Forelimb muscle (tissue), 1 donor: ENCODE measurements around the gene LMCD1. TPM values are rescaled to one million over a fixed set of nuclear protein-coding genes. Genes with fewer than 3 reads are reported as not detected.

ENCODE experiments used
- DNase-seq: peaks from one replicate; pipeline ENCODE4 v3.0.0-alpha.2; 2013; ENCODE audit warnings: low read depth
- polyA plus RNA-seq: library from polyadenylated mRNA; unstranded; fragments of 120-200 nt; gene quantifications from one replicate; pipeline ENCODE4 v1.2.1, GENCODE V29; 2013; ENCODE audit not compliant: insufficient read length

Gene LMCD1
- polyA plus RNA-seq, 1 donor, result 253 TPM

DNA sequence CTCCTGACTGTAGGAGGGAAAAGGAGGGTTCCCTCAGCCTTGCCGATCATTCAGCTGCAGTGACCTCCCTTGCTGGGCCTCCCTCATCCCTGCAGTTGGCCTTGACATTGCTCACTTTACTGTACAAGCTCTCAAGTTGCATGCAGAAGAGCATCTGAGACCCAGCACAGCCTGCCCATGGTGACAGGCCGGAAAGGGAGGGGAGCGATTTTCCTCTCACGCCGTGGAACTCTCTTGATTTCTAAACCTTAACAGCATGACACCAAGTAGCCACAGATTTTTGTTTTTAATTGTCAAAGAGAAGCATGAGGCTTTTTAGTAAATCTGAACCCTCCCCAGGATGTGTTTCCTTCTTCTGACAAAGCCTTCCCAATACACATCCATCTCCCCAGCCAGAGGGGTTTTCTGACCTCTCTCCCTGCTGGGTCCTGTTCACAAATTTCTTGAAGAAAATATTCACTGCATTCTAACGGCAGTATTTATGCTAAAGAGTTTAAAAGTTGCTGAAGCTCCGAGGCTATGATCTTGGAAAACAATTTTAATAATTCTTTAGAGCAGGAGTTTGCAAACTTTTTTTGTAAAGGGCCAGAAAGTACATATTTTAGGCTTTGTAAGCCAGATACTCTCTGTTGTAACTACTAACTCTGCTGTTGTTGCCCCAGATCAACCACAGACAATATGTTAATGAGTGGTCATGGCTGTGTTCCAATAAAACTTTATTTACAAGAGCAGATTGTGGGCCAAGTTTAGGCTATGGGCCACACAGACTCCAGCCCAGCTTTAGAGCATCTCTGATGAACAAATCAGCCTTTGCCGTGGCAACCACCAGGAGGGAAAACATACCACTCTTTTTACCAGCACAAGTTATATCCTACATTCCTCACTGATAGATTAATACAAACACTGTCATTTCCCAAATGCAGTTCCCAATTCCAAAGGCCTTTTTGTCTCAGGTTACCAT lies 34.8 kb downstream of the LMCD1 start:
- no peak for DNase-seq

DNA sequence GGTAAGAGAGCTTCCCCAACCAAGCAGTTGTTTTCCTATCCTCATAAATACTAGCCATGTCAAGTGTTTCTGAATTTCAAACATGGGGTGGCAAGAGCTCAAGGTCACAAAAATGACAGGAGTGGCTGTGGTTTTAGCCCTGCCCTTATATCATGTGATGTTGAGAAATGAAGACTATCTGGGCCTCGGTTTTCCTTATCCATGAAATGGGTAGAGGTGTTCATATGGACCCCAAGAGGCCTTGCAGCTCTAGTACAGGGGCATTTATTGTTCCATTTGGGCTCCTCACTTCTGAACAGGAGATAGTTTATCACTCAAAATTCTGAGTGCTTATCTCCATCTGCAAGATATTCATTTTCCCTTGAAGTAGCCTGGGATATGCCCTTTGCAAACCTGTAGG lies 35.8 kb downstream of the LMCD1 start:
- no peak for DNase-seq

DNA sequence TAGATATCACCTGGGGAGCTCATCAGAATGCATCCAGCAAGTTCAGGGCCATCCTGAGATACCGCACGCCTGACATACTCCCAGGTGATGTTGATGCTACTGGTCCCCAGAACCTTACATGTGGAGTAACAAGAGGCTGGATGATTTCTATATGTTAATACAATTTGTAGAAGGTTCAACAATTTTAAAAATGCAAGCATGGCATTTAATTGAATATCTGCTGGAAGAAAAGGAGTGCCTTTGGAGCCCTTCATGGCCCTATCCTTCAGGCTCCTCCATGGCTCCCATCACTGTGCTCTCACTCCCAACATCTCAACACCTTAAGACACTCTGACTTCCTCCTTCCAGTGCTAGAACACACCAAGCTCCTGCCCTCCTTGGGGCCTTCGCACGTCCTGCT lies 36.6 kb downstream of the LMCD1 start:
- no peak for DNase-seq

DNA sequence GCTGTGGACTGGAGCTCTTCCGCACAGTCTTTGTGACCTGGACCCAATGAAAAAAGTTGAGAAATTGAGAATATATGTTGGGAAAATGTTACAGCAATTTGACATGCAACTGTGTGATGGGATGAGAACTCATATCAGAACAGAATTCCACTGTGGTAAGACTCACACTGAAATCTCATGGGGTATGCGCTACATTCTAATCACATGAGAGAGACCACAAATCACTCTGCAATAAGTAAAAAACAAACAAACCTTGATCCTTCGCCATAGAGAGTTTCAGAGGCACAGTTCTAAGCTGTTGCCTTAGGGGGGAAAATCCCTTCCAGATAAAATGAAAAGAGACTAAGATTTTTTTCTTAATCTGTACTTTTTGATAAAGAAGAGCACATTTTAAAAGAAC lies 37.3 kb downstream of the LMCD1 start:
- DNase-seq, result no peak

DNA sequence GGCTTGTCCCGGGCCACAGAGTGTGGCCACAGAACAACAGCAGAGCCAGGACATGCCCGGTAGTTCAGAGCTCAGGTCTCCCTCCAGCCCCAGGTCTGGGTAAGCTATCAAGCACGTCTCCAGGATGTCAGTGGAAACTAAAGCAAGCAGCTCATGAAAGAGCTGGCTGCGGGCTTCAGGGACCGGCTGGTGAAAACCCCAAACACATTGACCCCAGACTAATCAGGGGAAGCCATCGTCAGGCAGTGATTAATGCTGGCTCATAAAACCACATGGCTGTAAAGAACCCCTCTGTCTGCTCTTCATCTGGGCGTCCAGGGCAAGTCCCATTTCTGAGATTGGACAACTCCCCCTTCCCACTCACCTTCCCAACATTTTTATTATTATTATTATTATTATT lies 37.8 kb downstream of the LMCD1 start:
- no peak for DNase-seq

DNA sequence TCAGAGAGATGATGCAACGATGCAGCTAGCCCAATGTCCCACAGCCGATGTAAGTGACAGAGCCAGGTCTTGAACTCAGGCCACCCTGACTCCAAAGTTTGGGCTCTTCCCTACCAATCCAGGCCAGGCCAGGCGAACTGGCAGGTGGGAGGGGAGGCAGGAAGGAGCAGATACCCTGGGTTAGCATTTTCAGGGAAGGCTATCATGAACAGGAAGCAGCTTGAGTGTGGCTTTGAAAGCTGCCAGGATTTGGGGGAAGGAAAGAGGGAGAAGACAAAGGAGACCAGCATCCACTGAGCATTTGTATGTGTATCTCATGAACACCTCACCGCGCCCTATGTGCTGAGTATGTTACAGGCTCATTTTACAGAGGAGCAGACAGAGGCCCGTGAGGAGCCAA lies 38.8 kb downstream of the LMCD1 start:
- no peak for DNase-seq

DNA sequence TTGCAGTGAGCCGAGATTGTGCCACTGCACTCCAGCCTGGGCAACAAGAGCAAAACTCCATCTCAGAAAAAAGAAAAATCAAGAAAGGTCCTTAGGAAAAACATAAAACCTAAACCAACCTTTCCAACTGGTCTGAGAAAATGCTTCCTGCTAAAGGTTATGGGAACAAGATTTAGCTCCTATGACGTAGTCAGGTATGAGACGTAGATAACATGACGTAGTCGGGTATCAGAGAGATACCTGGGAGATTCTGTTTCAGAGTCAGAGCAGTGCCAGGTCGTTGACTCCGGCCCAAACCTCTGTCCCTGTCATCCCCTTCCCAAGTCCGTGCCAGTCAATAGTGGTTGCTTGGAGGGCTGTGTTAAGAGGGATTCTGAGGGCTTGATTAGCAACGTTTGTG lies 39.9 kb downstream of the LMCD1 start:
- no peak for DNase-seq

DNA sequence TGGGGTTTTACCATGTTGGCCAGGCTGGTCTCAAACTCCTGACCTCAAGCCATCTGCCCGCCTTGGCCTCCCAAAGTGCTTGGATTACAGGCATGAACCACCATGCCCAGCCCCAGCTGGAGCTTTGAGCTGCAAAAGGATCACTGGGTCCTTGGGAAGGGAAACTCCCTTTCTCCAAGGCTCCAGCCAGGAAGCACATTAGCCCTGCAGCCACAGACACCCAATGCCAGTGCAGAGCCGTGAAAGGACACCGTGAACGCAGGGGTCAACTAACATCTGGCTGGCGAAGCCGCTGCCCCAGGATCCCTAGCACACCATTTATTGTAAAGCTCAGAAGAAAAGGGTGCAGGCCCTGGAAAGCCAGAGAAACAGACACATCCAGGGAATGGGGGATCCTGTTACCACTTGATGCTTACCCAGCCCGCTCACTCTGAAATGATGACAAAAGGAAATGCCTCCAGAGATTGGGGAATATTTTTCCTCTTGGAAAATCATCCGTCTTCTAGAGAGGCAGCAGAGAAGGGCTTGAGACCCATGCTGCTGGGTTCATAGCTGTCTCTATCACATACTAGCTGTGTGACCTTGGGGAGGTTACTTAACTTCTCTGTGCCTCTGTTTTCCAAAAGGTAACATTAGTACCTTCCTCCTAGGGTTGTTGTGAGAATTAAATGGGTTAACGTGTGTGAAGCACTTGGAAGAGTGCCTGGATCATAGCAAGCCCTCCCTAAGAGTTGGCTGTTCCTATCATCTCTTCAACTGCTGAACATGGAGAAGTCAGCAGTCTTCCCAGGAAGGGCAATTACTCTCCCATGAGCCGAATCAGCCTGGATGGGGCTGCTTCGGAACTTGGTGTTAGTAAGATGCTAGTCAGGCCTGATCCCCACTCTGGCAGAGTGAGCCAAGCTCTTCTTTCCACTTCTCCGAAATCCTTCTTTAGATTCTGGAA lies 40.8 kb downstream of the LMCD1 start:
- DNase-seq, result no peak

DNA sequence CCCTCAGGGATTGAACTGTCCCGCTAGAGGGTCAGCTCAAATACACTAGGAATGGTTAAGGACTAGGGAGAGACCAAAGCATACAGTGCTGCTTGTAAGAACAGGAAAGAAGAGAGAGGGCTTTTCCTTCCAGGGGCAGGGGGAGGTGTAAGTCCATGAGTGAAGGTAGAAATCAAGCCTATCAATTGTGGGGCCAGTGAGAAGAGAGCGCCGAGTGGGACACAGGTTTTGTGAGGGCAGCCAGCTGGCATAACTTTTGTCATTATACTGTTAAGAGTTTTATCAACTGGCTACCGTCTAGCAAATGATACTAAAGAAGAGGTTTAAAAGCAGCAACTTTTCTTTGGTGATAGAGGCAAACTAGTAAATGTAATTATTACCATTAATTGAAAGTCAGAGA lies 45.0 kb downstream of the LMCD1 start:
- DNase-seq, result no peak

DNA sequence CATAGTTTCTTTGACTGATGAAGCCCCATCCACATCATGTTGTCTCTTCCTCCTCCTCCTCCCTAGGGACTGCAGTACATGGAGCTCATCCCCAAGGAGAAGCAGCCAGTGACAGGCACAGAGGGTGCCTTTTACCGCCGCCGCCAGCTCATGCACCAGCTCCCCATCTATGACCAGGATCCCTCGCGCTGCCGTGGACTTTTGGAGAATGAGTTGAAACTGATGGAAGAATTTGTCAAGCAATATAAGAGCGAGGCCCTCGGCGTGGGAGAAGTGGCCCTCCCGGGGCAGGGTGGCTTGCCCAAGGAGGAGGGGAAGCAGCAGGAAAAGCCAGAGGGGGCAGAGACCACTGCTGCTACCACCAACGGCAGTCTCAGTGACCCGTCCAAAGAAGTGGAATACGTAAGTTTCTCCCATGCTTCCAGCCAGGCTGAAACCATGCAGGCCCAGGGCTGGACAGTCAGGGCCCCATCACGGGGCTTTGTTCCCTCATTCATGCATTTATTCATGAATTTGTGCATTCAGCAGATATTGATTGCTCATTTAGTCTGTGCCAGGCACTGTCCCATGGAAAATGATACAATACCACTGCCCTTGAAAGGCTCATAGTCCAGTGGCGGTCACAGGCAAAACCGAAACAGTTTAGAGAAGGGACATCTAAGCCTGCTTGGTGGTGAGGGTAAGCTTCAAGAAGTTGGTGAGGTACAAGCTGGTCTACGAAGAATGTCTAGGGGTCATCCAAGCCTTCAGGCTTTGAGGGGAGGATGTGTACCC lies 47.1 kb downstream of the LMCD1 start:
- DNase-seq, result no peak

DNA sequence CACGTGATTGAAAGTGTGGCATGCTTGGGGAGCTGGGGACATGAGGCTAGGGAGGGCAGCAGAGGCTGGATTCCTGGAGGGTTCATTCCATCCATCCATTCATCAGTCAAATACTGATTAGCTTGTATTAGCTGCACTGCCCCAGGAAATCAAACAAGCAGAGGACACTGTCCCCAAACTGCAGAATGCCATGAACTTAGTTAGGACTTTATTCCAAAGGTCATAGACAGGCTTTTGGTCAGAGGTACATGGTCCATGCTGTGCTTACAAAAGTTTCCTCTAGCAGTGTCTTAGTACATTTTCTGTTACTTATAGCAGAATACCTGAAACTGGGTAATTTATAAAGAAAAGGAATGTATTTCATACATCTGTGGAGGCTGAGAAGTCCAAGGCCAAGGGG lies 47.7 kb downstream of the LMCD1 start:
- no peak for DNase-seq

DNA sequence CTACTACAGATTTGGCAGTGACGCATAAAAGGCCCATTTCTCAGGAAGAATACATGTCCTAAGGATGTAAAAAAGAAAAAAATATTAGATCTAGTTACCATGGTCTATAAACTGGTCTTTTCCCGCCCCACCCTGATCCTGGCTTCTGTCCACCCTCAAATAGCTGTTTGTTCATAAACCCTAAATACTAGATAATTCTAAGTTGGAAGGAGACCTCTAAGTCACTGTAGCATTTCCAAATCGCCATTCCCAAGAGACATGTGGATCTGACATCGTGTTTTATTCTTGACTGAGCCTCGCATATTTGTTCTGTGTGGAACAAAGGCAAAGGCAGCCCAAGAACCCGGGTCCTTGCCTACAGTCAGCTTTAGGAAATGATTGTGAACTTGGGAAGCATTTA lies 49.0 kb downstream of the LMCD1 start:
- DNase-seq, result no peak

DNA sequence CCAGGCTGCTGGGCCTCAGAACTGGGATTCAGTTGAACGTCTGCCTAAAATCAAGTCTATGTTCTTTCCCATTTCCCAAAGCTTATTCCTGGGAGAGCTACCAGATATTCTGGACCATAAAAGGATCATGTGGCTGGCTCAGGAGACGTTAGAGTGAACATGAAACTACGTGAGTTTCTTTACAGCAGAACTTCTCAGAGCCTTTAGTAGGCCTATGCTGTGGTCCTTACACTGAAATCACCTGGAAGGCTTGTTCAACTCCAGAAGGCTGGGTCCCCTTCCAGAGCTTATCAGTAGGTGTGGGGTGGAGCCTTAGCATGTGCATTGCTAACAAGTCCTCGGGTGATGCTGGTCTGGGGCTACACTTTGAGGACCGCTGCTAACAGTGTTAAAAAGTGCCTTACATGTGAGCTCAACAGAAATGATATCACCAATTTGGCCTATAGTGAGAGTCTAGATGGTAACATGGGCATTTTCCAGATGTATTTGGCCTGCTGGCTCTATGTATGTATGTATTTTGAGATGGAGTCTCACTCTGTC lies 50.7 kb downstream of the LMCD1 start:
- DNase-seq, result no peak

DNA sequence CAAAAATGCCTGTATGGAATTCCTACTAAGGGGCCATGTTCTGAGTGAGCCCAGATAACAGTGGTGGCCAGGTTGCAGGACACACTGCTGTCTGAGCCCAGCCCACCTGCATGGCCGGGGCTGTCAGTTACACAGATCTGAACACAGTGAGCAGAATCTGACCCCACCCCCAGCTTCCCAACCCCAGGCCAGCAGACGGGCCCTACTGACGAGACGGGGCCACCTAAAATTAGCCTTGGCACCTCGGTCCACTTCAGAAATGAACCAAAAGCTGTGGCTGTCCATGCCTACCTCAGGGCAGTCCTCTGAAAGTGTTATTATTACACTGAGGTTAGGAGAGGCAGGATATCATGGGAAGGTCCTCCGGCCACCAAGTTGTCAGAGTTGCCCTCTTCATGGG lies 51.8 kb downstream of the LMCD1 start:
- DNase-seq, result no peak

DNA sequence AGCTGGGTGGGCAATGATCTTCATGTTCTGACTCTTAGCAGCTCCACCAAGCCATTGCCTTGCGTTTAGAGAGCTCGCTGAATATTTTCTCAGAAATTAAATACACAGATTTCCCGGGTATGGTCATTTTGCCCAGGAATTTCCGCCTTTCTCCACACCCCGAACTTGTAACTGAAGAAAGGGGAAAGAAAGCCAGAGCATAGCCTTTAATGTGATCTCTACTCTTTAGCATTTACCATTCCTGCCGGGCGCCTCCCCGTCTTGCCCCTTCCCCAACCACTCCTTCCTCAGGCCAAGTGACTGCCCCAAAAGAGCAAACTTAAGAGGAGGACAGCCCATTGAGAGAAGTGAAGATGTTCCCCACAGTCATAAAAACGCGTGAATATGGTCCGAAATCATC lies 53.1 kb downstream of the LMCD1 start:
- DNase-seq, result no peak

DNA sequence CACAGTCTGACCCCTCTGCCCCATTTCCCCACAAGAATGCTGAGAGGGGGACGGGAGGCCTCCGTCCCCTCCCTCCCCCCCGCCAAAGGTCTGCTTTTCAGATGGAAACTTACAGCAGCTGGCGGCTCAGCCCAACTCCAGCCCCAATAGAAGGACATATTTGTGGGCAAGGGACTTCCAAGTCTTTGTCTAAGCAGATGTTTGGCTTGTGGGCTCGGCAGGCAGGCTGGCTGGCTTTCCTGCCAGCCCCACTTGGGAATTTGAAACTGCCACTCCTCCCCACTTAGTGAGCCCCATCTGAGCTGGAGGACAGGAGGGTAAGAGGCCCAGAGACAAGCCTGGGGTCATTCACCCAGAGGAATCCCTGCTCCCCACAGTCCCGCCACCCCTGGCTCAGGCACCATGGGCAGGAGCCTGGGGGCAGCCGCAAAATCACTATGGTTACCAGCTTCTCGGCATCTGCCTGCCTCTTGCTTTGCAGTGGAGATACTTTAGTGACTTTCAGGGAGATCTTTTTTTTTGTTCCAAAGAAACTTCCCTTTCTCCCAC lies 53.6 kb downstream of the LMCD1 start:
- DNase-seq, result no peak

DNA sequence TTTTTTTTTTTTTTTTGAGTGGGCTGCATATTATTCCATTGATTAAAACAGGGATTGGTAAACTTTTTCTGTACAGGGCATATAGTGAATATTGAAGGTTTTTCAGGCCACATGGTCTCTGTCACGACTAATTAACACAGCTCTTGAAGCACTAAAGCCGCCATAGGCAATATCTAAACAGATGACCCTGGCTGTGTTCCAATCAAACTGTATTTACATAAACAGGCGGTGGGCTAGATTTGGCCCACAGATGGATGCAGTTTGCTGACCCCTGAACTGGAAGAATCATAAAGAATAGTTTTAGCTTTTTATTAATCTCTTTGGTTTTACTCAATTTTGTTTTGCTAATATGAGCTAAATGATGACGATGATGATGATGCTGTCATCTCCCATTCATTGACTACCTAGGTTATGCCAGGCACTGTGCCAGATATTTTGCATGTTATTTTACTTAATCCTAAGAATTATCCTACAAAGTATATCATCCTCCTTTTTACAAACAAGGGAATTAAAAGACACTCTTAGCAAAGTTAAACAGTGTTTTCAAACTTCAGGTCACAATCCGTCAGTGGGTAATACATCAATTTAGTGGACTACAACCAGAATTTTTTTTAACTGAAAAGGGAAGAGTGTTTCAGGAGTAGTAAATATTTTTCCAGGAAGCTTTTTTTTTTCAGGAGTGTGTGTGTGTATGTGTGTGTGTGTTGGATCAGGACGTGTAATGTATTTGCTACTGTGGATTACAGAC lies 54.3 kb downstream of the LMCD1 start:
- DNase-seq, result no peak

DNA sequence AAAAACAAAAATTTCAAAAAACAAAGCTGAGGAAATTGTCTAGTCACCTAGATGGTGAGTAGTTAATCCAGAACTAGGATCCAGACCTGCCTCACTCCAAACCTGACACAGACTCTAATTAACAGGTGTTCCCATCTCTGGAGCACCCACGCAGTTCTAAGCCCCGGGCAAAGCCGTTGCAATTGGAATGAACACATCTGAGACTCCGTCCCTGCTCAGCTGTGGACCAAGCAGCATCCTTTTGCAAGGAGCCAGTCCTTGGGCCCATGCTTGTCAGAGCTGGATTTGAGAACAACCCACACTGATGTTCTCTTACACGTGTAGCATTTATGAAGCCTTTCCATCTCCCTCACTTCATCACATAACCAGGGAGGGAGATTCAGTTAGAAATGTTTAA lies 54.8 kb downstream of the LMCD1 start:
- no peak for DNase-seq

DNA sequence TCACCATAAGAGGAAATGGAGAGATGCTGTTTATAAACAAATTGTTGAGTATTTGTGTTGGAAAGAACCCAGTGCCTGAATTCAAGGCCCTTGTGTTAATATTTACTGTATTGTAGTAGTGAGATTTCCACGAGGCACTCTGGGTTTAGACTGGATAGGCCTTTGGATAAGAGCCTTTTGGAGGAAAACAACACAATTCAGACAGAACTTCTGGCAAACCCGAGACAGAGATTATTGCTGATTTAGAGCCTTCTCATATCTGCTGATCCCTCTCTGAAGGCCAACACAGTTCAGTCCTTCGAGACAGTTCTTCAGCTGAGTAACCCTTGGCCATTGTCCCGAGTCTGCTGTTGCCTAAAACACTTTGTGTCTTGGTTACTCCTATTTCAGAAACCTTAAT lies 55.7 kb downstream of the LMCD1 start:
- peak; percentile 69 for DNase-seq

DNA sequence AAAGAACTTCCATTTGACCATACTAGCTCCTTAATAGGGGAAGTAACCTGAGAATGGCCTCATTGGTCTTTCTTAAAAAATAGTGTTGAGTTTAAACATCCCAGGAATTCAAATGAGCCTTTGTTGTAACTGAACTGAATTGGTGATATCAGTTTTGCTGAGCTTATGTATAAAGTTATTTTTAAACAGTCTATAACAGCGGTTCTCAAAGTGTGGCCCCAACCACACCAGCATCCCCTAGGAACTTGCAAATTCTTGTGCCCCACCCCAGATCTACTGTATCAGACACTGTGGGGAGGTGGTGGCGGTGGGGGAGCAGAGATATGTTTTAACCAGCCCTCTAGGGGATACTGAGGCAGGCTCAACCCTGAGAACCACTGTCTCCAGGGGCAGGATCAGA lies 57.0 kb downstream of the LMCD1 start:
- DNase-seq, result no peak

DNA sequence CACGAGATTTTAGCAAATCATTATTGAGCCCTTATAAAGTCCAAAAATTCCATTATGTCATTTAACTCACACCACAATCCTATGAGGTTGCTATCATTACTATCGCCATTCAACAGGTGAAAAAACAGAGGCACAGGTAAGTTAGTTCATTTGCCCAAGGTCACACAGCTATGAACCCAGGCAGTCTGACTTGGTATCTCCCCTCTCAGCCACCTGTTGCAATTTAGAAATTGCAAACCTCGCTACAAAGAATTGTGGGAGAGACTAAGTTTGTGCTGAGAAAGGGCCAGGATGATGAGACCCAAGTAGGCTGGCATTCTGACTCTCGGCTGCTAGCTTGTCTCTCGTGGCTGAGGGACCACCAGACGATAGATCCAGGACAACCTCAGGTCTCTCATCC lies 57.7 kb downstream of the LMCD1 start:
- DNase-seq, result no peak
